Measurements from ENCODE around the gene NFATC3. TPM values are rescaled to one million over a fixed set of nuclear protein-coding genes. Genes with fewer than 3 reads are reported as not detected.

NFATC3 gene
- total RNA-seq, 2 experiments from 2014 or later, result 84.8 to 94.4 TPM

DNA sequence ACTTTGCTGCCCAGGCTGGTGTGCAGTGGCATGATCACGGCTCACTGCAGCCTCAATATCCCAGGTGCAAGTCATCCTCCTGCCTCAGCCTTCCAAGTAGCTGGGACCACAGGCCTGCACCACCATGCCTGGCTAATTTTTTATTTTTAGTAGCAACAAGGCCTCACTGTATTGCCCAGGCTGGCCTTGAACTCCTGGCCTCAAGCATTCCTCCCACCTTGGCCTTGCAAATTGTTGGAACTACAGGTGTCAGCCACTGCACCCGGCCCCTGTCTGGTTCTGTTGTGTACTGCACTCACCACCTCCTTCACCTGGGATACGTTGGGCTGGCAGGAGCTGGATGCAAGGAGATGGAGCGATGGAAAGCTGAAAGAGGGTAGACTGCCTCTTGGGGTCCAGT lies 168.6 kb downstream of the NFATC3 start:
- peaks cover 33% of the 10 kb centered on the region for H3K36me3 ChIP-seq (ENCODE audit: insufficient read depth, low read length)
- ChIA-PET CTCF (interaction anchor here (1.0 kb wide), 1 partner anchor 75 kb away, joined by 3 read pairs; no protein-coding TSS in a partner anchor), POLR2A (interaction anchor here (1.4 kb wide), 1 partner anchor 8 kb away, joined by 4 read pairs; no protein-coding TSS in a partner anchor)
- H3K4me1 ChIP-seq (ENCODE audit: insufficient read depth, low read length), result peaks cover 7% of the 10 kb centered on the region
- H3K4me3 ChIP-seq (ENCODE audit: low read length), result no peak overlapping the region
- no peaks in the 10 kb centered on the region for H3K9me3 Mint-ChIP-seq
- H3K36me3 Mint-ChIP-seq (ENCODE audit: low read depth), result peaks cover 36% of the 10 kb centered on the region
- TF ChIP-seq, protein P1, sequence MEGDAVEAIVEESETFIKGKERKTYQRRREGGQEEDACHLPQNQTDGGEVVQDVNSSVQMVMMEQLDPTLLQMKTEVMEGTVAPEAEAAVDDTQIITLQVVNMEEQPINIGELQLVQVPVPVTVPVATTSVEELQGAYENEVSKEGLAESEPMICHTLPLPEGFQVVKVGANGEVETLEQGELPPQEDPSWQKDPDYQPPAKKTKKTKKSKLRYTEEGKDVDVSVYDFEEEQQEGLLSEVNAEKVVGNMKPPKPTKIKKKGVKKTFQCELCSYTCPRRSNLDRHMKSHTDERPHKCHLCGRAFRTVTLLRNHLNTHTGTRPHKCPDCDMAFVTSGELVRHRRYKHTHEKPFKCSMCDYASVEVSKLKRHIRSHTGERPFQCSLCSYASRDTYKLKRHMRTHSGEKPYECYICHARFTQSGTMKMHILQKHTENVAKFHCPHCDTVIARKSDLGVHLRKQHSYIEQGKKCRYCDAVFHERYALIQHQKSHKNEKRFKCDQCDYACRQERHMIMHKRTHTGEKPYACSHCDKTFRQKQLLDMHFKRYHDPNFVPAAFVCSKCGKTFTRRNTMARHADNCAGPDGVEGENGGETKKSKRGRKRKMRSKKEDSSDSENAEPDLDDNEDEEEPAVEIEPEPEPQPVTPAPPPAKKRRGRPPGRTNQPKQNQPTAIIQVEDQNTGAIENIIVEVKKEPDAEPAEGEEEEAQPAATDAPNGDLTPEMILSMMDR (IDR thresholded peaks at IDR 0.05), result no peak
- H3K27me3 ChIP-seq (ENCODE audit: control insufficient read depth in 1 of 2, insufficient read depth in 2 of 2, low read length in 2 of 2), result no peaks in the 10 kb centered on the region
- no peaks in the 10 kb centered on the region for H3K27me3 Mint-ChIP-seq
- ATAC-seq (ENCODE audit: poor library complexity), result no peak
- no peak overlapping the region for H3K27ac ChIP-seq (ENCODE audit: low read depth in 1 of 2, low read length in 2 of 2)
- no peak overlapping the region for H3K27ac Mint-ChIP-seq
- no peak for DNase-seq
- no peaks in the 10 kb centered on the region for H3K9me3 ChIP-seq (ENCODE audit: control insufficient read depth in 1 of 2, insufficient read depth in 1 of 2, low read length in 2 of 2)
- H3K4me3 Mint-ChIP-seq, result no peak overlapping the region
- intact Hi-C loops (cut with DNase I, micrococcal nuclease), result no loop called here
- H3K4me1 Mint-ChIP-seq (ENCODE audit: low read depth), result peaks cover 6% of the 10 kb centered on the region

DNA sequence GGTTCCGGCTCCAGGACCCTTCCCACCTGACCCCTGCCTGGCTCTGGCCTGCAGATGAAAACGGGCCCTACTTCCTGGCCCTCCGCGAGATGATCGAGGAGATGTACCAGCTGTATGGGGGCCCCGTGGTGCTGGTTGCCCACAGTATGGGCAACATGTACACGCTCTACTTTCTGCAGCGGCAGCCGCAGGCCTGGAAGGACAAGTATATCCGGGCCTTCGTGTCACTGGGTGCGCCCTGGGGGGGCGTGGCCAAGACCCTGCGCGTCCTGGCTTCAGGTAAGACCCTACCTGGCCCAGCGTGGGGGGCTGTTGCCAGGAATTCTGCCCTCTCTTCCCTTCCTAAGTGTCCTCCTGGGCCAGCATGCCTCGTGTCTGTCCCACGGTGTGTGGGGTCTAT lies 170.5 kb downstream of the NFATC3 start:
- no peak overlapping the region for H3K27ac ChIP-seq (ENCODE audit: low read depth in 1 of 2, low read length in 2 of 2)
- peaks cover 30% of the 10 kb centered on the region for H3K36me3 Mint-ChIP-seq (ENCODE audit: low read depth)
- peaks cover 6% of the 10 kb centered on the region for H3K4me1 Mint-ChIP-seq (ENCODE audit: low read depth)
- H3K4me3 ChIP-seq (ENCODE audit: low read length), result no peak overlapping the region
- no peaks in the 10 kb centered on the region for H3K9me3 ChIP-seq (ENCODE audit: control insufficient read depth in 1 of 2, insufficient read depth in 1 of 2, low read length in 2 of 2)
- no peaks in the 10 kb centered on the region for H3K9me3 Mint-ChIP-seq
- DNase-seq (no peak), ATAC-seq (ENCODE audit: poor library complexity) (no peak)
- intact Hi-C loops (cut with DNase I, micrococcal nuclease), result no loop called here
- H3K27me3 Mint-ChIP-seq, result no peaks in the 10 kb centered on the region
- peaks cover 46% of the 10 kb centered on the region for H3K36me3 ChIP-seq (ENCODE audit: insufficient read depth, low read length)
- POLR2A ChIA-PET, result interaction anchor here (0.6 kb wide), 1 partner anchor 31 kb away, joined by 3 read pairs; no protein-coding TSS in a partner anchor
- TF ChIP-seq, protein P1 (IDR thresholded peaks at IDR 0.05), result no peak
- peaks cover 7% of the 10 kb centered on the region for H3K4me1 ChIP-seq (ENCODE audit: insufficient read depth, low read length)
- H3K27me3 ChIP-seq (ENCODE audit: control insufficient read depth in 1 of 2, insufficient read depth in 2 of 2, low read length in 2 of 2), result no peaks in the 10 kb centered on the region
- no peak overlapping the region for H3K4me3 Mint-ChIP-seq
- no peak overlapping the region for H3K27ac Mint-ChIP-seq
- CTCF ChIA-PET, result no interaction called here

DNA sequence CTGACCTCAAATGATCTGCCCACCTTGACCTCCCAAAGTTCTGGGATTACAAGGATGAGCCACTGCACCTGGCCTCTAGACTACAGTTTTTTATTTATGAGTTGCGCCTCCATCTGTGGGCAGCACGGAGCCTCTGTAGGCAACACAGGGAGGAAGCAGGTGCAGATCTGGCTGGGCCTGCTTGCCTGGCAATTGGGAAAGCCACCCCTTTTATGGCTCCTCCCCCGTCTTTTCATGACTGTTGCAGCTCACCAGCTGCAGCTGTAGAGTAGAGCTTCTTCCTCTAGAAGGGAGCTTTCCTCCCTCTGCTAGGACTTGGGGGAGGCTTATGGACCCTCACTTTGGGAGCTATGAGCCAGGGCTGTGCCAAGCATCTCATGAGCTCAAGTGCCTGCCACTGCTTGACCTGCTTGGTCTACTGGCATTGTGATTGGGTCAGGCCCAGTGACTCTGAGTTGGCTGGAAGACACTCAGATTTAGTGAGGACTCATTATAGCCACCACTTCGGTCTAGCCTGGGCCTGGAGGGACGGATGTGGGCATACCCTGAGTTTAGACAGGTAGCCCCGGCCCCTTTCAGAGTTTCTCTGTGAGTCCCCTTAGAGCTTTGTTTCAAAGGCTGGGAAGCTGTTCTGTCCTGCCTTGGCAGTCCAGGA lies 172.2 kb downstream of the NFATC3 start:
- no peaks in the 10 kb centered on the region for H3K27me3 Mint-ChIP-seq
- no peaks in the 10 kb centered on the region for H3K9me3 Mint-ChIP-seq
- intact Hi-C loops (cut with DNase I, micrococcal nuclease), result no loop called here
- POLR2A ChIA-PET, result interaction anchor here (0.8 to 3.3 kb wide), 5 partner anchors 12 to 53 kb away, joined by 3 to 13 read pairs (median 3); partner anchors contain the start of genes PLA2G15, PRMT7 and SLC7A6OS
- ATAC-seq (ENCODE audit: poor library complexity) (peak; percentile 83), DNase-seq (peak in 3 of 14 experiments; percentile 49 to 51 (median 49))
- Histone ChIP-seq H3K9me3 (ENCODE audit: control insufficient read depth in 1 of 2, insufficient read depth in 1 of 2, low read length in 2 of 2) (no peaks in the 10 kb centered on the region), H3K4me3 (ENCODE audit: low read length) (no peak overlapping the region), H3K4me1 (ENCODE audit: insufficient read depth, low read length) (peaks cover 20% of the 10 kb centered on the region), H3K36me3 (ENCODE audit: insufficient read depth, low read length) (peaks cover 44% of the 10 kb centered on the region), H3K27me3 (ENCODE audit: control insufficient read depth in 1 of 2, insufficient read depth in 2 of 2, low read length in 2 of 2) (no peaks in the 10 kb centered on the region), H3K27ac (ENCODE audit: low read depth in 1 of 2, low read length in 2 of 2) (no peak overlapping the region)
- H3K27ac Mint-ChIP-seq, result no peak overlapping the region
- TF ChIP-seq, protein P1 (IDR thresholded peaks at IDR 0.05), result no peak
- H3K36me3 Mint-ChIP-seq (ENCODE audit: low read depth), result peaks cover 19% of the 10 kb centered on the region
- CTCF ChIA-PET, result interaction anchor here (1.9 kb wide), 1 partner anchor 72 kb away, joined by 9 read pairs; no protein-coding TSS in a partner anchor
- peaks cover 17% of the 10 kb centered on the region for H3K4me1 Mint-ChIP-seq (ENCODE audit: low read depth)
- H3K4me3 Mint-ChIP-seq, result no peak overlapping the region
